Activated CD4-positive, alpha-beta T cell treated with anti-CD3 and anti-CD28 coated beads, Interleukin-2, amount 10 ng/mL, durations not matched to agents 7 days and 5 days (primary cell): ENCODE data around the gene DLEC1. TPM values are rescaled to one million over a fixed set of nuclear protein-coding genes. Genes with fewer than 3 reads are reported as not detected.
A peak's percentile ranks its signal among the peaks of the same experiment; 100 is the strongest.
"Not testable (repeated sequence)": the region's sequence is repeated elsewhere in the genome, so short reads cannot be mapped to it uniquely, and the experiment has no call there.

Experiments
- CTCF ChIA-PET: fragments of 350-600 bp; sonication (Branson Sonifier 250); formaldehyde crosslinking; loops from one replicate; lab custom pipeline; 2021; ENCODE audit warnings: antibody characterized with exemption; lab: Charles Lee
- POLR2A ChIA-PET: fragments of 350-600 bp; sonication (Branson Sonifier 250); formaldehyde crosslinking; loops from one replicate; lab custom pipeline; 2021; ENCODE audit warnings: antibody characterized with exemption; lab: Charles Lee
- DNase-seq: peaks from one replicate; pipeline ENCODE4 v3.0.0-alpha.2; 2020
- H3K27ac Mint-ChIP-seq: one replicate; pipeline ENCODE4 v1.8.0; 2021; ENCODE audit warnings: mild to moderate bottlenecking, moderate library complexity, mixed read lengths
- H3K27me3 Mint-ChIP-seq: one replicate; pipeline ENCODE4 v1.8.0; 2021; ENCODE audit warnings: mixed read lengths
- H3K36me3 Mint-ChIP-seq: one replicate; pipeline ENCODE4 v1.8.0; 2021; ENCODE audit warnings: low read depth, mixed read lengths
- H3K4me1 Mint-ChIP-seq: one replicate; pipeline ENCODE4 v1.8.0; 2021; ENCODE audit warnings: mixed read lengths
- H3K4me3 Mint-ChIP-seq: one replicate; pipeline ENCODE4 v1.8.0; 2021; ENCODE audit warnings: mild to moderate bottlenecking, moderate library complexity, mixed read lengths
- H3K9me3 Mint-ChIP-seq: one replicate; pipeline ENCODE4 v1.8.0; 2021; ENCODE audit warnings: mixed read lengths
- total RNA-seq, 2 experiments: library from RNA; stranded (reverse); gene quantifications; one replicate each; pipeline ENCODE4 v1.2.3, GENCODE V29; 2021

Gene DLEC1
- total RNA-seq, 2 experiments from 2014 or later = 1.4 to 2.3 TPM

GRCh38 chr3:38152609-38153008 lies 113.6 kb downstream of the DLEC1 start:
- H3K36me3 Mint-ChIP-seq = peaks cover 4% of the 10 kb centered on the region
- H3K27me3 Mint-ChIP-seq = no peaks in the 10 kb centered on the region
- POLR2A ChIA-PET = interaction anchor here (0.6 to 1.6 kb wide), 2 partner anchors 12 to 328 kb away, joined by 3 read pairs; partner anchors contain the start of gene OXSR1
- CTCF ChIA-PET = interaction anchor here (0.6 to 4.0 kb wide), 4 partner anchors 11 to 127 kb away, joined by 3 to 23 read pairs (median 4); partner anchors contain the start of gene OXSR1
- peak overlapping the region; percentile 1 for H3K27ac Mint-ChIP-seq
- H3K4me3 Mint-ChIP-seq = no peak overlapping the region
- peaks cover 39% of the 10 kb centered on the region for H3K4me1 Mint-ChIP-seq
- peak; percentile 4 for DNase-seq
- peaks cover 10% of the 10 kb centered on the region for H3K9me3 Mint-ChIP-seq

- CTCF ChIA-PET = interaction anchor here (1.0 to 4.0 kb wide), 2 partner anchors 11 kb away, joined by 3 to 23 read pairs; partner anchors contain the start of gene OXSR1
- H3K4me1 Mint-ChIP-seq = peaks cover 37% of the 10 kb centered on the region
- no peak overlapping the region for H3K27ac Mint-ChIP-seq
- H3K36me3 Mint-ChIP-seq = peaks cover 4% of the 10 kb centered on the region
- peaks cover 6% of the 10 kb centered on the region for H3K9me3 Mint-ChIP-seq
- no peaks in the 10 kb centered on the region for H3K27me3 Mint-ChIP-seq
- no peak overlapping the region for H3K4me3 Mint-ChIP-seq
- DNase-seq = peak; percentile 3
- POLR2A ChIA-PET = interaction anchor here (1.6 kb wide), 1 partner anchor 12 kb away, joined by 3 read pairs; the partner anchor contains the start of gene OXSR1
These were observed 114.2 kb downstream of the DLEC1 start for GRCh38 chr3:38153221-38153620.

GRCh38 chr3:38154033-38154494 lies 115.1 kb downstream of the DLEC1 start:
- Mint-ChIP-seq H3K4me3 (no peak overlapping the region), H3K27ac (no peak overlapping the region), H3K36me3 (peaks cover 4% of the 10 kb centered on the region), H3K9me3 (peaks cover 6% of the 10 kb centered on the region), H3K27me3 (no peaks in the 10 kb centered on the region), H3K4me1 (peaks cover 37% of the 10 kb centered on the region)
- ChIA-PET POLR2A (interaction anchor here (1.6 kb wide), 1 partner anchor 11 kb away, joined by 3 read pairs; the partner anchor contains the start of gene OXSR1), CTCF (interaction anchor here (1.0 to 4.0 kb wide), 3 partner anchors 9 to 12 kb away, joined by 3 to 23 read pairs (median 4); partner anchors contain the start of gene OXSR1)
- no peak for DNase-seq

- CTCF ChIA-PET = interaction anchor here (1.4 kb wide), 1 partner anchor 8 kb away, joined by 4 read pairs; no protein-coding TSS in a partner anchor
- Mint-ChIP-seq H3K36me3 (peaks cover 4% of the 10 kb centered on the region), H3K4me3 (no peak overlapping the region), H3K4me1 (peaks cover 32% of the 10 kb centered on the region), H3K27me3 (no peaks in the 10 kb centered on the region), H3K27ac (no peak overlapping the region), H3K9me3 (peaks cover 6% of the 10 kb centered on the region)
- POLR2A ChIA-PET = no interaction called here
- DNase-seq = peak; percentile 1
These were observed 115.7 kb downstream of the DLEC1 start for GRCh38 chr3:38154625-38155255.

GRCh38 chr3:38155825-38156224 lies 116.8 kb downstream of the DLEC1 start:
- H3K4me1 Mint-ChIP-seq = peaks cover 28% of the 10 kb centered on the region
- POLR2A ChIA-PET = no interaction called here
- no peak overlapping the region for H3K27ac Mint-ChIP-seq
- no peaks in the 10 kb centered on the region for H3K27me3 Mint-ChIP-seq
- no peak overlapping the region for H3K4me3 Mint-ChIP-seq
- peaks cover 6% of the 10 kb centered on the region for H3K9me3 Mint-ChIP-seq
- CTCF ChIA-PET = no interaction called here
- H3K36me3 Mint-ChIP-seq = peaks cover 4% of the 10 kb centered on the region
- no peak for DNase-seq

GRCh38 chr3:38157117-38157516 lies 118.1 kb downstream of the DLEC1 start:
- peaks cover 16% of the 10 kb centered on the region for H3K4me1 Mint-ChIP-seq
- no peaks in the 10 kb centered on the region for H3K27me3 Mint-ChIP-seq
- no peaks in the 10 kb centered on the region for H3K9me3 Mint-ChIP-seq
- H3K36me3 Mint-ChIP-seq = no peaks in the 10 kb centered on the region
- no peak overlapping the region for H3K4me3 Mint-ChIP-seq
- CTCF ChIA-PET = interaction anchor here (1.1 to 1.9 kb wide), 3 partner anchors 14 to 18 kb away, joined by 3 to 4 read pairs (median 3); partner anchors contain the start of gene MYD88
- no peak overlapping the region for H3K27ac Mint-ChIP-seq
- DNase-seq = no peak
- POLR2A ChIA-PET = no interaction called here

GRCh38 chr3:38157595-38157994 lies 118.6 kb downstream of the DLEC1 start:
- POLR2A ChIA-PET = no interaction called here
- CTCF ChIA-PET = interaction anchor here (1.1 to 1.9 kb wide), 3 partner anchors 14 to 19 kb away, joined by 3 to 4 read pairs (median 3); partner anchors contain the start of gene MYD88
- H3K9me3 Mint-ChIP-seq = no peaks in the 10 kb centered on the region
- peaks cover 13% of the 10 kb centered on the region for H3K4me1 Mint-ChIP-seq
- H3K27ac Mint-ChIP-seq = no peak overlapping the region
- H3K27me3 Mint-ChIP-seq = no peaks in the 10 kb centered on the region
- DNase-seq = no peak
- H3K36me3 Mint-ChIP-seq = no peaks in the 10 kb centered on the region
- no peak overlapping the region for H3K4me3 Mint-ChIP-seq

GRCh38 chr3:38158472-38158871 lies 119.5 kb downstream of the DLEC1 start:
- Mint-ChIP-seq H3K9me3 (no peaks in the 10 kb centered on the region), H3K4me1 (peaks cover 14% of the 10 kb centered on the region), H3K4me3 (no peak overlapping the region), H3K36me3 (no peaks in the 10 kb centered on the region), H3K27me3 (no peaks in the 10 kb centered on the region), H3K27ac (no peak overlapping the region)
- ChIA-PET CTCF (interaction anchor here (1.1 to 1.9 kb wide), 5 partner anchors 16 to 188 kb away, joined by 3 to 4 read pairs (median 3); partner anchors contain the start of genes MYD88 and XYLB), POLR2A (no interaction called here)
- DNase-seq = no peak

GRCh38 chr3:38160704-38161103 lies 121.7 kb downstream of the DLEC1 start:
- POLR2A ChIA-PET, H3K27me3 Mint-ChIP-seq, H3K9me3 Mint-ChIP-seq, H3K4me3 Mint-ChIP-seq, H3K27ac Mint-ChIP-seq, CTCF ChIA-PET, DNase-seq, H3K36me3 Mint-ChIP-seq: not testable (repeated sequence)
- peaks cover 21% of the 10 kb centered on the region for H3K4me1 Mint-ChIP-seq

- DNase-seq = peak; percentile 43
- H3K9me3 Mint-ChIP-seq = no peaks in the 10 kb centered on the region
- peaks cover 16% of the 10 kb centered on the region for H3K36me3 Mint-ChIP-seq
- ChIA-PET POLR2A (no interaction called here), CTCF (interaction anchor here (0.6 to 3.1 kb wide), 10 partner anchors 9 to 183 kb away, joined by 3 to 23 read pairs (median 5); partner anchors contain the start of genes ACAA1 and XYLB)
- H3K27me3 Mint-ChIP-seq = no peaks in the 10 kb centered on the region
- peaks cover 41% of the 10 kb centered on the region for H3K4me1 Mint-ChIP-seq
- H3K4me3 Mint-ChIP-seq = peak overlapping the region; percentile 95
- H3K27ac Mint-ChIP-seq = peak overlapping the region; percentile 100
These were observed 124.3 kb downstream of the DLEC1 start for GRCh38 chr3:38163117-38163840.

GRCh38 chr3:38163841-38164642 lies 125.0 kb downstream of the DLEC1 start:
- DNase-seq = no peak
- Mint-ChIP-seq H3K9me3 (no peaks in the 10 kb centered on the region), H3K4me1 (peaks cover 47% of the 10 kb centered on the region), H3K27me3 (no peaks in the 10 kb centered on the region), H3K27ac (peak overlapping the region; percentile 100), H3K4me3 (peak overlapping the region; percentile 95), H3K36me3 (peaks cover 22% of the 10 kb centered on the region)
- ChIA-PET POLR2A (interaction anchor here (0.8 to 2.4 kb wide), 4 partner anchors 15 to 470 kb away, joined by 3 to 17 read pairs (median 4); partner anchors contain the start of genes ACAA1 and MYD88), CTCF (interaction anchor here (0.9 to 3.1 kb wide), 14 partner anchors 9 to 183 kb away, joined by 3 to 23 read pairs (median 4); partner anchors contain the start of genes ACAA1 and XYLB)
